ENCODE data around the gene AQP2.
A peak's percentile ranks its signal among the peaks of the same experiment; 100 is the strongest.

Gene AQP2

GRCh38 chr12:49965836-49966235, 15.3 kb downstream of the AQP2 start:
- H3K4me3 ChIP-seq (ENCODE audit: low read length) = no peak overlapping the region
- no peak for DNase-seq (ENCODE audit: low read depth, low spot score)
- no peak overlapping the region for H3K27ac ChIP-seq (ENCODE audit: low read length)
- H3K4me1 ChIP-seq (ENCODE audit: control insufficient read depth, insufficient read depth, low read length) = 0 out of 2 replicates have a peak, but pooled peaks cover 2% of the 10 kb centered on the region
- H3K27me3 ChIP-seq (ENCODE audit: control insufficient read depth, insufficient read depth, low read length) = peaks cover 5% of the 10 kb centered on the region
- no CpG with 5 or more reads among the region's 6 CpGs for WGBS (ENCODE audit: insufficient coverage, insufficient read length)
- H3K9me3 ChIP-seq (ENCODE audit: control insufficient read depth, insufficient read depth, low read length) = no peaks in the 10 kb centered on the region
- no peaks in the 10 kb centered on the region for H3K36me3 ChIP-seq (ENCODE audit: control insufficient read depth, insufficient read depth, low read length)

GRCh38 chr12:49966511-49967041, 16.0 kb downstream of the AQP2 start:
- WGBS (ENCODE audit: insufficient coverage, insufficient read length) = no CpG with 5 or more reads among the region's 16 CpGs
- H3K4me3 ChIP-seq (ENCODE audit: low read length) = no peak overlapping the region
- H3K9me3 ChIP-seq (ENCODE audit: control insufficient read depth, insufficient read depth, low read length) = no peaks in the 10 kb centered on the region
- no peak overlapping the region for H3K27ac ChIP-seq (ENCODE audit: low read length)
- no peak for DNase-seq (ENCODE audit: low read depth, low spot score)
- H3K4me1 ChIP-seq (ENCODE audit: control insufficient read depth, insufficient read depth, low read length) = 0 out of 2 replicates have a peak, but pooled peaks cover 1% of the 10 kb centered on the region
- no peaks in the 10 kb centered on the region for H3K36me3 ChIP-seq (ENCODE audit: control insufficient read depth, insufficient read depth, low read length)
- H3K27me3 ChIP-seq (ENCODE audit: control insufficient read depth, insufficient read depth, low read length) = peaks cover 3% of the 10 kb centered on the region; the same call in 1 of the 2 replicates

GRCh38 chr12:49967042-49967776, 16.7 kb downstream of the AQP2 start:
- H3K4me3 ChIP-seq (ENCODE audit: low read length) = peak overlapping the region; percentile 16; the same call in 1 of the 2 replicates
- peaks cover 3% of the 10 kb centered on the region; the same call in 1 of the 2 replicates for H3K27me3 ChIP-seq (ENCODE audit: control insufficient read depth, insufficient read depth, low read length)
- H3K9me3 ChIP-seq (ENCODE audit: control insufficient read depth, insufficient read depth, low read length) = no peaks in the 10 kb centered on the region
- H3K4me1 ChIP-seq (ENCODE audit: control insufficient read depth, insufficient read depth, low read length) = 0 out of 2 replicates have a peak, but pooled peaks cover 1% of the 10 kb centered on the region
- WGBS (ENCODE audit: insufficient coverage, insufficient read length) = no CpG with 5 or more reads among the region's 40 CpGs
- DNase-seq (ENCODE audit: low read depth, low spot score) = peak; percentile 54
- no peak overlapping the region for H3K27ac ChIP-seq (ENCODE audit: low read length)
- no peaks in the 10 kb centered on the region for H3K36me3 ChIP-seq (ENCODE audit: control insufficient read depth, insufficient read depth, low read length)

GRCh38 chr12:49967777-49968250, 17.3 kb downstream of the AQP2 start:
- H3K9me3 ChIP-seq (ENCODE audit: control insufficient read depth, insufficient read depth, low read length) = no peaks in the 10 kb centered on the region
- H3K27ac ChIP-seq (ENCODE audit: low read length) = no peak overlapping the region
- no CpG with 5 or more reads among the region's 15 CpGs for WGBS (ENCODE audit: insufficient coverage, insufficient read length)
- no peaks in the 10 kb centered on the region; the same call in 1 of the 2 replicates for H3K27me3 ChIP-seq (ENCODE audit: control insufficient read depth, insufficient read depth, low read length)
- peak overlapping the region; percentile 7; the same call in 1 of the 2 replicates for H3K4me3 ChIP-seq (ENCODE audit: low read length)
- H3K36me3 ChIP-seq (ENCODE audit: control insufficient read depth, insufficient read depth, low read length) = no peaks in the 10 kb centered on the region
- H3K4me1 ChIP-seq (ENCODE audit: control insufficient read depth, insufficient read depth, low read length) = 0 out of 2 replicates have a peak, but pooled peaks cover 1% of the 10 kb centered on the region
- DNase-seq (ENCODE audit: low read depth, low spot score) = no peak

GRCh38 chr12:49968471-49968870, 17.9 kb downstream of the AQP2 start:
- Histone ChIP-seq H3K36me3 (ENCODE audit: control insufficient read depth, insufficient read depth, low read length) (no peaks in the 10 kb centered on the region), H3K4me3 (ENCODE audit: low read length) (no peak overlapping the region), H3K4me1 (ENCODE audit: control insufficient read depth, insufficient read depth, low read length) (0 out of 2 replicates have a peak, but pooled peaks cover 1% of the 10 kb centered on the region), H3K27me3 (ENCODE audit: control insufficient read depth, insufficient read depth, low read length) (no peaks in the 10 kb centered on the region; the same call in 1 of the 2 replicates), H3K27ac (ENCODE audit: low read length) (no peak overlapping the region), H3K9me3 (ENCODE audit: control insufficient read depth, insufficient read depth, low read length) (no peaks in the 10 kb centered on the region)
- WGBS (ENCODE audit: insufficient coverage, insufficient read length) = no CpG with 5 or more reads among the region's 6 CpGs
- DNase-seq (ENCODE audit: low read depth, low spot score) = no peak

GRCh38 chr12:49969027-49969426, 18.5 kb downstream of the AQP2 start:
- no peak overlapping the region for H3K27ac ChIP-seq (ENCODE audit: low read length)
- no CpG with 5 or more reads among the region's 5 CpGs for WGBS (ENCODE audit: insufficient coverage, insufficient read length)
- H3K9me3 ChIP-seq (ENCODE audit: control insufficient read depth, insufficient read depth, low read length) = no peaks in the 10 kb centered on the region
- H3K4me1 ChIP-seq (ENCODE audit: control insufficient read depth, insufficient read depth, low read length) = 0 out of 2 replicates have a peak, but pooled peaks cover 1% of the 10 kb centered on the region
- no peaks in the 10 kb centered on the region for H3K36me3 ChIP-seq (ENCODE audit: control insufficient read depth, insufficient read depth, low read length)
- no peak overlapping the region for H3K4me3 ChIP-seq (ENCODE audit: low read length)
- H3K27me3 ChIP-seq (ENCODE audit: control insufficient read depth, insufficient read depth, low read length) = no peaks in the 10 kb centered on the region; the same call in 1 of the 2 replicates
- no peak for DNase-seq (ENCODE audit: low read depth, low spot score)

GRCh38 chr12:49969651-49970429, 19.3 kb downstream of the AQP2 start:
- no peaks in the 10 kb centered on the region for H3K9me3 ChIP-seq (ENCODE audit: control insufficient read depth, insufficient read depth, low read length)
- no peak overlapping the region for H3K27ac ChIP-seq (ENCODE audit: low read length)
- no peaks in the 10 kb centered on the region for H3K36me3 ChIP-seq (ENCODE audit: control insufficient read depth, insufficient read depth, low read length)
- 0 out of 2 replicates have a peak, but pooled peaks cover 1% of the 10 kb centered on the region for H3K4me1 ChIP-seq (ENCODE audit: control insufficient read depth, insufficient read depth, low read length)
- DNase-seq (ENCODE audit: low read depth, low spot score) = no peak
- WGBS (ENCODE audit: insufficient coverage, insufficient read length) = no CpG with 5 or more reads among the region's 12 CpGs
- H3K4me3 ChIP-seq (ENCODE audit: low read length) = no peak overlapping the region
- no peaks in the 10 kb centered on the region; the same call in 1 of the 2 replicates for H3K27me3 ChIP-seq (ENCODE audit: control insufficient read depth, insufficient read depth, low read length)

GRCh38 chr12:49970658-49971057, 20.1 kb downstream of the AQP2 start:
- H3K27ac ChIP-seq (ENCODE audit: low read length) = no peak overlapping the region
- H3K9me3 ChIP-seq (ENCODE audit: control insufficient read depth, insufficient read depth, low read length) = no peaks in the 10 kb centered on the region
- H3K4me3 ChIP-seq (ENCODE audit: low read length) = no peak overlapping the region
- 0 out of 2 replicates have a peak, but pooled peaks cover 1% of the 10 kb centered on the region for H3K4me1 ChIP-seq (ENCODE audit: control insufficient read depth, insufficient read depth, low read length)
- WGBS (ENCODE audit: insufficient coverage, insufficient read length) = no CpG with 5 or more reads among the region's 10 CpGs
- no peak for DNase-seq (ENCODE audit: low read depth, low spot score)
- H3K27me3 ChIP-seq (ENCODE audit: control insufficient read depth, insufficient read depth, low read length) = no peaks in the 10 kb centered on the region; the same call in 1 of the 2 replicates
- no peaks in the 10 kb centered on the region for H3K36me3 ChIP-seq (ENCODE audit: control insufficient read depth, insufficient read depth, low read length)

- no CpG with 5 or more reads among the region's 6 CpGs for WGBS (ENCODE audit: insufficient coverage, insufficient read length)
- no peak for DNase-seq (ENCODE audit: low read depth, low spot score)
- no peaks in the 10 kb centered on the region; the same call in 1 of the 2 replicates for H3K27me3 ChIP-seq (ENCODE audit: control insufficient read depth, insufficient read depth, low read length)
Measured at GRCh38 chr12:49971141-49971540, 20.6 kb downstream of the AQP2 start.

GRCh38 chr12:49972129-49972528, 21.6 kb downstream of the AQP2 start:
- no peak overlapping the region for H3K27ac ChIP-seq (ENCODE audit: low read length)
- DNase-seq (ENCODE audit: low read depth, low spot score) = no peak
- no peaks in the 10 kb centered on the region for H3K9me3 ChIP-seq (ENCODE audit: control insufficient read depth, insufficient read depth, low read length)
- no CpG with 5 or more reads among the region's 9 CpGs for WGBS (ENCODE audit: insufficient coverage, insufficient read length)
- H3K4me1 ChIP-seq (ENCODE audit: control insufficient read depth, insufficient read depth, low read length) = 0 out of 2 replicates have a peak, but pooled peaks cover 1% of the 10 kb centered on the region
- no peaks in the 10 kb centered on the region for H3K36me3 ChIP-seq (ENCODE audit: control insufficient read depth, insufficient read depth, low read length)
- H3K27me3 ChIP-seq (ENCODE audit: control insufficient read depth, insufficient read depth, low read length) = no peaks in the 10 kb centered on the region; the same call in 1 of the 2 replicates
- no peak overlapping the region for H3K4me3 ChIP-seq (ENCODE audit: low read length)

More at GRCh38 chr12:49971141-49971540, 20.6 kb downstream of the AQP2 start:
- H3K36me3 ChIP-seq (ENCODE audit: control insufficient read depth, insufficient read depth, low read length) = no peaks in the 10 kb centered on the region
- H3K4me3 ChIP-seq (ENCODE audit: low read length) = no peak overlapping the region
- H3K27ac ChIP-seq (ENCODE audit: low read length) = no peak overlapping the region
- 0 out of 2 replicates have a peak, but pooled peaks cover 1% of the 10 kb centered on the region for H3K4me1 ChIP-seq (ENCODE audit: control insufficient read depth, insufficient read depth, low read length)
- no peaks in the 10 kb centered on the region for H3K9me3 ChIP-seq (ENCODE audit: control insufficient read depth, insufficient read depth, low read length)

Data from iPS DF 6.9 (cell line).